IMR-90 (cell line): Measurements from ENCODE around the gene SLC35C1.

Experiments
- CEBPB ChIP-seq: IDR thresholded peaks from 2 replicates; pipeline ENCODE4 v1.6.1; 2012; ENCODE audit warnings: low read depth, low read length, improper control_type of control experiment
- CTCF ChIP-seq: conservative IDR thresholded peaks from 2 replicates; pipeline ENCODE4 v1.5.1; 2012; ENCODE audit warnings: mild to moderate bottlenecking, low read depth, low read length, improper control_type of control experiment
- MAFK ChIP-seq: IDR thresholded peaks from 2 replicates; pipeline ENCODE4 v1.6.1; 2012; ENCODE audit warnings: low read depth, low read length, improper control_type of control experiment
- POLR2A ChIP-seq: IDR thresholded peaks from 2 replicates; pipeline ENCODE4 v1.6.1; 2012; ENCODE audit warnings: mild to moderate bottlenecking, low read depth, low read length
- RAD21 ChIP-seq: IDR thresholded peaks from 2 replicates; pipeline ENCODE4 v1.6.1; 2012; ENCODE audit warnings: low read length, improper control_type of control experiment

- no peak for TF ChIP-seq CTCF
- no peak for TF ChIP-seq RAD21
- TF ChIP-seq POLR2A, result no peak
- no peak for TF ChIP-seq MAFK
- no peak for TF ChIP-seq CEBPB
Measured at GRCh38 chr11:45766469-45766868, 38.5 kb upstream of the SLC35C1 start.
